ENCODE results near the gene LEKR1.

The LEKR1 gene

DNA sequence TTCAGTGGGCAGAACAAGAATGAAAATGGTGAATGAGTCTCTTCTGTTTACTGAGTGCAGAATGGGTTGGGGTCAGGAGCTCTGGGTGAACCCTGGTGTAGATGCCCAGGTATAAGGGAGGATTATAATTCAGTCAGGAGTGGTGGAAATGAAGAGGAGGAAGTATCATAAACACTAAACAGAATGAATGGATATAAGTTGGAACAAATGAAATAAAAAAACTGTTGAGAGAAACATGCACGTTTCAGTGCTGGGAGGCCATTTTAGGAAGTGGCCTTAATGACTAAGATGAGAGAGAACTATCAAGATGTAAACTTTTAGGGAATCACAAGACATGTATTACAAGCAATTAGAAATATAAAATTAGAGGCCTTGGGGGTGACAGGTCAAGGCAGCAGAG, 32.8 kb upstream of the LEKR1 start (continued):
- TF ChIP-seq, protein P1, sequence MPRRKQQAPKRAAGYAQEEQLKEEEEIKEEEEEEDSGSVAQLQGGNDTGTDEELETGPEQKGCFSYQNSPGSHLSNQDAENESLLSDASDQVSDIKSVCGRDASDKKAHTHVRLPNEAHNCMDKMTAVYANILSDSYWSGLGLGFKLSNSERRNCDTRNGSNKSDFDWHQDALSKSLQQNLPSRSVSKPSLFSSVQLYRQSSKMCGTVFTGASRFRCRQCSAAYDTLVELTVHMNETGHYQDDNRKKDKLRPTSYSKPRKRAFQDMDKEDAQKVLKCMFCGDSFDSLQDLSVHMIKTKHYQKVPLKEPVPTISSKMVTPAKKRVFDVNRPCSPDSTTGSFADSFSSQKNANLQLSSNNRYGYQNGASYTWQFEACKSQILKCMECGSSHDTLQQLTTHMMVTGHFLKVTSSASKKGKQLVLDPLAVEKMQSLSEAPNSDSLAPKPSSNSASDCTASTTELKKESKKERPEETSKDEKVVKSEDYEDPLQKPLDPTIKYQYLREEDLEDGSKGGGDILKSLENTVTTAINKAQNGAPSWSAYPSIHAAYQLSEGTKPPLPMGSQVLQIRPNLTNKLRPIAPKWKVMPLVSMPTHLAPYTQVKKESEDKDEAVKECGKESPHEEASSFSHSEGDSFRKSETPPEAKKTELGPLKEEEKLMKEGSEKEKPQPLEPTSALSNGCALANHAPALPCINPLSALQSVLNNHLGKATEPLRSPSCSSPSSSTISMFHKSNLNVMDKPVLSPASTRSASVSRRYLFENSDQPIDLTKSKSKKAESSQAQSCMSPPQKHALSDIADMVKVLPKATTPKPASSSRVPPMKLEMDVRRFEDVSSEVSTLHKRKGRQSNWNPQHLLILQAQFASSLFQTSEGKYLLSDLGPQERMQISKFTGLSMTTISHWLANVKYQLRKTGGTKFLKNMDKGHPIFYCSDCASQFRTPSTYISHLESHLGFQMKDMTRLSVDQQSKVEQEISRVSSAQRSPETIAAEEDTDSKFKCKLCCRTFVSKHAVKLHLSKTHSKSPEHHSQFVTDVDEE (CRISPR knock-in tag; IDR thresholded peaks at IDR 0.05), result no peak
- no peak for TF ChIP-seq SNAI2 (CRISPR knock-in tag; IDR thresholded peaks at IDR 0.05)

DNA sequence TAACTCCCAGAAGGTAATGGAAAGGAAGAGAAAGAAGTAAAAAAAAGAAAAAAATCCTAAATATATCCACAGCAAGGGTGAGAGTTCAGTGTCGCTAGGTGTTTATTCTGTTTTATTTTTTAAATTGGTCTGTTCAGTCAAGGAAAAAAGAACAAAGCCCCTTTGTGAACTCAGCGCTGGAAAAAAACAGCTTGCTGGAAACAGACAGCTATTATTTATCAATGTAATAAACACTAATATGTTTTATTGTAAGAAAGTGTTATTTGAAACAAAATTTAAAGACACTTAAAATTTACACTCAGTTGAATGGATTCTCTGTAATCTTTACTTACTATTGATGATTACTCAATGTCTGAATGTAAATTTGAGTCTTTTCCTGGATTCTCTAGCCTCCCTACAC, 32.3 kb upstream of the LEKR1 start:
- TF ChIP-seq, protein P1 (CRISPR knock-in tag; IDR thresholded peaks at IDR 0.05), result no peak
- TF ChIP-seq, protein P2, sequence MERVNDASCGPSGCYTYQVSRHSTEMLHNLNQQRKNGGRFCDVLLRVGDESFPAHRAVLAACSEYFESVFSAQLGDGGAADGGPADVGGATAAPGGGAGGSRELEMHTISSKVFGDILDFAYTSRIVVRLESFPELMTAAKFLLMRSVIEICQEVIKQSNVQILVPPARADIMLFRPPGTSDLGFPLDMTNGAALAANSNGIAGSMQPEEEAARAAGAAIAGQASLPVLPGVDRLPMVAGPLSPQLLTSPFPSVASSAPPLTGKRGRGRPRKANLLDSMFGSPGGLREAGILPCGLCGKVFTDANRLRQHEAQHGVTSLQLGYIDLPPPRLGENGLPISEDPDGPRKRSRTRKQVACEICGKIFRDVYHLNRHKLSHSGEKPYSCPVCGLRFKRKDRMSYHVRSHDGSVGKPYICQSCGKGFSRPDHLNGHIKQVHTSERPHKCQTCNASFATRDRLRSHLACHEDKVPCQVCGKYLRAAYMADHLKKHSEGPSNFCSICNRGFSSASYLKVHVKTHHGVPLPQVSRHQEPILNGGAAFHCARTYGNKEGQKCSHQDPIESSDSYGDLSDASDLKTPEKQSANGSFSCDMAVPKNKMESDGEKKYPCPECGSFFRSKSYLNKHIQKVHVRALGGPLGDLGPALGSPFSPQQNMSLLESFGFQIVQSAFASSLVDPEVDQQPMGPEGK (CRISPR knock-in tag; IDR thresholded peaks at IDR 0.05; ENCODE audit: borderline replicate concordance), result no peak
- TF ChIP-seq TOX (CRISPR knock-in tag; IDR thresholded peaks at IDR 0.05; ENCODE audit: borderline replicate concordance) (no peak), ESRRG (CRISPR knock-in tag; IDR thresholded peaks at IDR 0.05) (no peak), ISL1 (CRISPR knock-in tag; IDR thresholded peaks at IDR 0.05) (no peak), GLIS3 (CRISPR knock-in tag; IDR thresholded peaks at IDR 0.05) (no peak), PPARA (CRISPR knock-in tag; IDR thresholded peaks at IDR 0.05; ENCODE audit: borderline replicate concordance) (no peak), ZNF8 (CRISPR knock-in tag; IDR thresholded peaks at IDR 0.05) (no peak), ZNF565 (CRISPR knock-in tag; conservative IDR thresholded peaks at IDR 0.05; ENCODE audit: low read depth) (no peak), ZC3H10 (CRISPR knock-in tag; IDR thresholded peaks at IDR 0.05) (no peak), ZNF70 (CRISPR knock-in tag; IDR thresholded peaks at IDR 0.05) (no peak), CSDC2 (CRISPR knock-in tag; IDR thresholded peaks at IDR 0.05) (no peak), OSR1 (CRISPR knock-in tag; IDR thresholded peaks at IDR 0.05) (no peak), BACH2 (CRISPR knock-in tag; IDR thresholded peaks at IDR 0.05; ENCODE audit: borderline replicate concordance) (no peak), TCF4 (CRISPR knock-in tag; IDR thresholded peaks at IDR 0.05; ENCODE audit: borderline replicate concordance) (no peak)
- TF ChIP-seq, protein P3, sequence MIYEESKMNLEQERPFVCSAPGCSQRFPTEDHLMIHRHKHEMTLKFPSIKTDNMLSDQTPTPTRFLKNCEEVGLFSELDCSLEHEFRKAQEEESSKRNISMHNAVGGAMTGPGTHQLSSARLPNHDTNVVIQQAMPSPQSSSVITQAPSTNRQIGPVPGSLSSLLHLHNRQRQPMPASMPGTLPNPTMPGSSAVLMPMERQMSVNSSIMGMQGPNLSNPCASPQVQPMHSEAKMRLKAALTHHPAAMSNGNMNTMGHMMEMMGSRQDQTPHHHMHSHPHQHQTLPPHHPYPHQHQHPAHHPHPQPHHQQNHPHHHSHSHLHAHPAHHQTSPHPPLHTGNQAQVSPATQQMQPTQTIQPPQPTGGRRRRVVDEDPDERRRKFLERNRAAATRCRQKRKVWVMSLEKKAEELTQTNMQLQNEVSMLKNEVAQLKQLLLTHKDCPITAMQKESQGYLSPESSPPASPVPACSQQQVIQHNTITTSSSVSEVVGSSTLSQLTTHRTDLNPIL (CRISPR knock-in tag; IDR thresholded peaks at IDR 0.05; ENCODE audit: low read depth), result no peak
- TF ChIP-seq, protein P4, sequence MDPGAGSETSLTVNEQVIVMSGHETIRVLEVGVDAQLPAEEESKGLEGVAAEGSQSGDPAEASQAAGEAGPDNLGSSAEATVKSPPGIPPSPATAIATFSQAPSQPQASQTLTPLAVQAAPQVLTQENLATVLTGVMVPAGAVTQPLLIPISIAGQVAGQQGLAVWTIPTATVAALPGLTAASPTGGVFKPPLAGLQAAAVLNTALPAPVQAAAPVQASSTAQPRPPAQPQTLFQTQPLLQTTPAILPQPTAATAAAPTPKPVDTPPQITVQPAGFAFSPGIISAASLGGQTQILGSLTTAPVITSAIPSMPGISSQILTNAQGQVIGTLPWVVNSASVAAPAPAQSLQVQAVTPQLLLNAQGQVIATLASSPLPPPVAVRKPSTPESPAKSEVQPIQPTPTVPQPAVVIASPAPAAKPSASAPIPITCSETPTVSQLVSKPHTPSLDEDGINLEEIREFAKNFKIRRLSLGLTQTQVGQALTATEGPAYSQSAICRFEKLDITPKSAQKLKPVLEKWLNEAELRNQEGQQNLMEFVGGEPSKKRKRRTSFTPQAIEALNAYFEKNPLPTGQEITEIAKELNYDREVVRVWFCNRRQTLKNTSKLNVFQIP (CRISPR knock-in tag; IDR thresholded peaks at IDR 0.05; ENCODE audit: borderline replicate concordance, low read depth), result no peak
- ATAC-seq, result no peak

DNA sequence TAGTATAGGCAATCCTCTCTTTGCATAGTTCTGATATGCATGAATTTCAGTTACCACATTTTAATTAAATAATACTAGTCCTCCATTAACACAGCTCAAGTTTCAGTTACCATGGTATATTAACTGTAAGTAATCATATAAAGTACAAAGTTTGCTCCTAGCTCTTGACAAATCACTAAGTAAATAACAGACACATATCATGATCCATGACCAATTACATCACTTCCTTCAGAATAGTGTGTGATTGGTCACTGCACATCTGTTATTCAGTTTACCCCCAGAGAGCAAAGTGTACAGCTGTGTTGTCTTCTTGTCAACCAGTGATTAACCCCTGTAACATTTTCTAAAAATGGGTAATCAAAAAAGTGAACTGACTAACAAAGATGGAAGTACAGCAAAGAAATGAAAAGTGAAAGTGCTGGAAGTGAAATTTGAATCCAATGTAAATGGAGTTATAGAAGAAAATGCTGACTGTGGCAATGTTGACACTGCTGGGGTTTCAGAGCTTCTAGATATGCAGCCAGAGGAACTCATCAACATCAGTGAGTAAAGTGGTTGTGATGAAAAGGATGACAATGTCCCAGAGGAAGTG, 30.2 kb upstream of the LEKR1 start:
- TF ChIP-seq, protein P2 (CRISPR knock-in tag; IDR thresholded peaks at IDR 0.05; ENCODE audit: borderline replicate concordance), result no peak
- TF ChIP-seq GLIS3 (CRISPR knock-in tag; IDR thresholded peaks at IDR 0.05), result no peak
- no peak for TF ChIP-seq ZNF70 (CRISPR knock-in tag; IDR thresholded peaks at IDR 0.05)
- TF ChIP-seq SNAI2 (CRISPR knock-in tag; IDR thresholded peaks at IDR 0.05), result no peak
- TF ChIP-seq ZFP3 (CRISPR knock-in tag; IDR thresholded peaks at IDR 0.05), result no peak
- TF ChIP-seq ARNTL (CRISPR knock-in tag; IDR thresholded peaks at IDR 0.05; ENCODE audit: borderline replicate concordance, low read depth), result no peak
- TF ChIP-seq RARB (CRISPR knock-in tag; IDR thresholded peaks at IDR 0.05), result no peak
- no peak for TF ChIP-seq ZC3H10 (CRISPR knock-in tag; IDR thresholded peaks at IDR 0.05)
- no peak for TF ChIP-seq ZFP30 (CRISPR knock-in tag; IDR thresholded peaks at IDR 0.05)
- no peak for TF ChIP-seq ZNF565 (CRISPR knock-in tag; conservative IDR thresholded peaks at IDR 0.05; ENCODE audit: low read depth)
- no peak for TF ChIP-seq PPARA (CRISPR knock-in tag; IDR thresholded peaks at IDR 0.05; ENCODE audit: borderline replicate concordance)
- no peak for TF ChIP-seq BACH2 (CRISPR knock-in tag; IDR thresholded peaks at IDR 0.05; ENCODE audit: borderline replicate concordance)
- no peak for TF ChIP-seq CSDC2 (CRISPR knock-in tag; IDR thresholded peaks at IDR 0.05)
- no peak for ATAC-seq
